NCI-H2171 treated with DMSO at 0.1 percent for 48 hours (cell line): ENCODE data around the gene GHRHR.

Experiments used
- DNase-seq: peaks from one replicate; lab custom pipeline; 2025; lab: John Stamatoyannopoulos, UW

GHRHR gene

GRCh38 chr7:30963842-30964241 is at the start of gene GHRHR:
Gene GHRHR, plus strand, starts transcription at chr7:30963953. Its CDS starts 116 bp downstream, at chr7:30964069.
- no peak for DNase-seq

DNA sequence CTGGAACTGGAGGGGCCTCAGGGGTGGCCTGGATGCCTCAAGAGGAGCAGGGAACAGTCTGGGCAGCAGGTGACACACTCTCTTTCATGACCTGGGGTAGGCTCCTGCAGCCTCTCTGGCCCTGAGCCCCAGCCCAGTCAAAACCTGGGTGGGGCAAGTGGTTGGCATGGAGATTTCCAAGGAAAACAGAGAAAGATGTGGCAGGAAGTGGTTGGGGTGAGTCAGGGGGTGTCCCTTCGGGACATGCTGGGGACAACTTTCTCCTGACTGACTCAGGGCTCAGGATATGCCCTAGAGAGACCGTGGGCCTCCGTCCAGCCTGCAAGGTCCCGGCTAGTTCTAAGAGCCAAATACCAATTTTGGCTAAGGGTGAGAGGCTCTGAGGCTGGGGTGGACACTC is 49.2 kb upstream of the GHRHR start:
- no peak for DNase-seq

GRCh38 chr7:30915005-30915601 is 48.6 kb upstream of the GHRHR start:
- DNase-seq, result no peak

DNA sequence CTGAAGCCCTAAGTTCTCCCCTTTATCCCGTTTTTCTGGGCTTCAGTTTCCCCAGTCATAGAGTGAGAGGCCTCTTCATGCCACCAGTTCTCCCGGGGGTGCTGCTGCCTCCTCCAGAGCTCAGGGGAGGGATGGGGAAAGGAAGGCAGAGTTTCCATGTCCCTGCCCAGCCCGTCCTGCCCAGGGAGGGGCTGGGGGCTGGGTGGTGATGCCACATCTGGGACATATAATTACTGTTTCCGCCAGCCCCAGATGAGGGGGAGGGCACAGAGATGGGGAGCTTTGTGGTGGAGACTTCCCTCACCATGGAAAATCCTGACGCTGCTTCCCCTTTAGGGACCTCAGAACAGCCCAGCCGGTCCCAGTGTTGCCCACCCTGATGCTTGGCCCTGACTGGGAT is 48.0 kb upstream of the GHRHR start:
- no peak for DNase-seq

DNA sequence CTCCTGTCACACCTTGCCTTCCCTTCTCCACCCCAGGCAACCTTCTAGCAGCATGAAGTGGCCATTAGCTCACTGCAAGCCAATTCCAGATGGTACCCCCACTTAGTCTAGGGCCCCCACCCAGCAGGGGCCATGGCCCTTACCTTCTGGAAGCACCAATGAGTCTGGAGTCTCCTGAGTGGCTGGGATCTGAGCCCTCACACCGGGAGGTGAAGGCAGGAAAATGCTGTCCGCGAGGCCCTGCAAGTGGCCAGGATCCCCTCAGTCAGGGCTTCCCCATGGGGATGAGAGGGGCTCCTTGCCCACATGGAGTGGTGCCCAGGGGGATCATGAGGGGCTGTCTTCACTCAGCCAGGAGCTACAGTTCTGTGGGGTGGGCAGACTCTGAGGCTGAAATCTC is 47.5 kb upstream of the GHRHR start:
- no peak for DNase-seq

GRCh38 chr7:30916767-30917166 is 47.0 kb upstream of the GHRHR start:
- DNase-seq, result no peak

DNA sequence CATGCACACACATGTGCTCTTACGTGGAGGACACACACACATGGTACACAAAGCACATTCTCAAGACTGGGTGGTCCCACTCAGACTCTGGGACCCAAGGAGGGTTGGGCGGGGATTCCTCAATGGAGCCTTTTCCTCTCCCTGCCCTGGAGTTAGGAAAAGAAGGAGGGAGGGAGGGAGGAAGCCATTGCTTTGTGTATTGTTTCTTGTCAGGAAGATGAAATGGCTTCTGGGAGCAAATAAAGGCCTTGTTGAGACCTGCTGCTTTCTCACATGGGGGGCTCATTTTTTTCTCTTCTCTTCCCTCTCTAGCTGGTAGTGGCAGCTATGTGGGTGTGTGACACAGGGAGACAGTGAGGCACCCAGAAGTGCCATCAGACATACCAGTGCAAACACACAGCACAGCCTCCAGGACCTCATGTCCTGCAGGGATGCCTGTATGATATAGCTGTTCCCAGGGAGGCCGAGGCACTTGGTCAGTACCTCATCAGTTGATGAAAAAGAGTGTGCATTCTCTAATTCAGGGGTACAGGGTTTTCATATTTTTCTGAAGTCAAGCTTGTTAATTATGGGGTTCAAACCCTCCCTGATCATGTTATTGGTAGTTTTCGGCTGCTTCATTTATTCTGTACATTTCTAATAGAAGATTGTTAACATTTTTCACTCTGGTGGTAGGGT is 46.4 kb upstream of the GHRHR start:
- DNase-seq, result no peak

DNA sequence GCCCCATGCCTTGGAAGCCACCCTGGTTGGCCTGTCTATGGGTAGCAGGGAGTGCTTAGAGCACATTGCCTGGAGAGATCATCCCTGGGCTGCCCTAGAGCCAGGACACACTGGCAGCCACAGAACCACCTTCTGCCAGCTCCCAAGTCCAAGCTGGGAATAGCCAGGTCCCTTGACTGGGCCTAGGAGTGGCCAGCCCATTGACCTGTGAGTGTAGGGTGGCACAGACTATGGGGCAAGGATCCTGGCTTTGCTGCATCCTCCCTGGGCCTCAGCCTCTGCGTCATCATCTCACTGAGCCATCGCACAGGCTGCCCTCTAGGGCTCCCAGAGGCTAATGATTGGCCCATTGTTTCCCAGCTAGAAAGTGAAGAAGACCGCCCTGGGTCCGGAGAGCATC is 45.1 kb upstream of the GHRHR start:
- DNase-seq, result no peak

- DNase-seq, result peak; percentile 15
Measured at GRCh38 chr7:30920021-30920583, 43.7 kb upstream of the GHRHR start.

GRCh38 chr7:30920584-30921539 is 42.9 kb upstream of the GHRHR start:
- DNase-seq, result no peak

- no peak for DNase-seq
Measured at GRCh38 chr7:30921540-30922401, 42.0 kb upstream of the GHRHR start.

- DNase-seq, result no peak
Measured at GRCh38 chr7:30922596-30922995, 41.2 kb upstream of the GHRHR start.

- DNase-seq, result no peak
Measured at GRCh38 chr7:30923009-30923773, 40.6 kb upstream of the GHRHR start.

DNA sequence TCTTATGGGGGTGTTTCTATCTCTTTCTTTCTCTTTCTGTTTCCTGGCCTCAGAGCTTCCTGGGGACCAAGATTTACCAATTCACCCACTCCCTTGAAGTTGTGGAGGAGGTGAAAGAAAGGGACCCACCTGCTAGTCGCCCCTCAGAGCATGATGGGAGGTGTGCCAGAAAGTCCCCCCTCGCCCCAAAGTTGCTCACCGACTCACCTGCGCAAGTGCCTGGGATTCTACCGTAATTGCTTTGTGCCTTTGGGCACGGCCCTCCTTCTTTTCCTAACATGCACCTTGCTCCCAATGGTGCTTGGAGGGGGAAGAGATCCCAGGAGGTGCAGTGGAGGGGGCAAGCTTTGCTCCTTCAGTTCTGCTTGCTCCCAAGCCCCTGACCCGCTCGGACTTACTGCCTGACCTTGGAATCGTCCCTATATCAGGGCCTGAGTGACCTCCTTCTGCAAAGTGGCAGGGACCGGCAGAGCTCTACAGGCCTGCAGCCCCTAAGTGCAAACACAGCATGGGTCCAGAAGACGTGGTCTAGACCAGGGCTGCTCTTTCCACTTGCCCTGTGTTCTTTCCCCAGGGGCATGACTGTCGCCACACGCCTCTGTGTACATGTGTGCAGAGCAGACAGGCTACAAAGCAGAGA is 39.9 kb upstream of the GHRHR start:
- no peak for DNase-seq

DNA sequence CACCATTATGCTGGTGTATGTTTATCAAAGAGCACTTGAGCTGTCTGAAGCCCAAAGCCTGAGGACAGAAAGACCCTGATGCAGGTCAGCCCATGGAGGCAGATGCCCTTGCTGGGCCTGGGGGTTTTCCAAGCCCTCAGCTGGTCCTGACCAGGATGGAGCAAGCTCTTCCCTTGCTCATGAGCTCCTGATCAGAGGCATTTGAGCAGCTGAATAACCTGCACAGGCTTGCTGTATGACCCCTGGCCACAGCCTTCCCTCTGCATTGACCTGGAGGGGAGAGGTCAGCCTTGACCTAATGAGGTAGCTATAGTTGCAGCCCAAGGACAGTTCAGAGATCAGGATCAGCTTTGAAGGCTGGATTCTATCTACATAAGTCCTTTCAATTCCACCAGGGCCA is 39.1 kb upstream of the GHRHR start:
- no peak for DNase-seq

GRCh38 chr7:30925117-30925516 is 38.6 kb upstream of the GHRHR start:
- DNase-seq, result no peak

GRCh38 chr7:30925913-30926312 is 37.8 kb upstream of the GHRHR start:
- no peak for DNase-seq

DNA sequence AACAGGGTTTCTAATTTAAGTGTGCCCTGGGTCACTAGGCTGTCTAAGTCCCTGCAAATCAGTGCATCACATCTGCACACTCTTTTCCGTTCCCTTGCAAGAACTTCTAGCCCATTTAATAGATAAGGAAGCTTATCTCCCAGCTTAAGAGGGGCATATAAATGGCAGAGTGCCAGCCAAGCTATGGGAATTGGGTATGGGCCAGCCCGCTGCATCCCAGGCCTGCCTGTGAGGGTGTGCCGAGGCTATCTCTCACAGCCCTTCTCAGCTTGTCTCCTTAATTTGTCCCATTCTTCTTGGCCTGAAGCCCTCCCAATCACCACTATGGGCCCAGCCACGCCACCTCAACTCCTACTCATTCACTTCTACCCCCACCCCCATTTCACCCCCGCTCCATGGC is 37.4 kb upstream of the GHRHR start:
- no peak for DNase-seq

- DNase-seq, result no peak
Measured at GRCh38 chr7:30927040-30927439, 36.7 kb upstream of the GHRHR start.

GRCh38 chr7:30927559-30927958 is 36.2 kb upstream of the GHRHR start:
- DNase-seq, result no peak
